CD4-positive, alpha-beta memory T cell (primary cell): ENCODE measurements around the gene TADA3. TPM values are rescaled to one million over a fixed set of nuclear protein-coding genes. Genes with fewer than 3 reads are reported as not detected.

Experiments
- CTCF ChIA-PET: fragments of 350-600 bp; sonication (Branson Sonifier 250); formaldehyde crosslinking; loops from one replicate; lab custom pipeline; 2021; ENCODE audit warnings: inconsistent platforms; ENCODE audit not compliant: partially characterized antibody; lab: Charles Lee
- POLR2A ChIA-PET: fragments of 350-600 bp; sonication (Branson Sonifier 250); formaldehyde crosslinking; loops from one replicate; lab custom pipeline; 2021; ENCODE audit not compliant: partially characterized antibody; lab: Charles Lee
- DNase-seq, 5 donors: peaks; one replicate each; pipeline versions ENCODE4 v3.0.0 to v3.0.0-alpha.2; 2020 to 2022; ENCODE audit warnings: mixed read lengths in 1 of 5
- H3K27ac ChIP-seq: one replicate; pipeline ENCODE4 v1.7.0; 2013; ENCODE audit warnings: low read depth, low read length
- H3K27me3 ChIP-seq: 2 replicates; pipeline ENCODE4 v1.7.0; 2013; ENCODE audit warnings: mild to moderate bottlenecking, low read length, moderate library complexity; ENCODE audit not compliant: insufficient read depth
- H3K36me3 ChIP-seq: 2 replicates; pipeline ENCODE4 v1.7.0; 2013; ENCODE audit warnings: mild to moderate bottlenecking, low read length, moderate library complexity; ENCODE audit not compliant: insufficient read depth
- H3K4me1 ChIP-seq: 2 replicates; pipeline ENCODE4 v1.7.0; 2013; ENCODE audit warnings: mild to moderate bottlenecking, low read length, moderate library complexity; ENCODE audit not compliant: insufficient read depth
- H3K4me3 ChIP-seq, 2 donors: one replicate each; pipeline ENCODE4 v1.7.0; 2013; ENCODE audit warnings: low read length in 2 of 2, mild to moderate bottlenecking in 1 of 2
- H3K9me3 ChIP-seq, 2 donors: one replicate each; pipeline ENCODE4 v1.7.0; 2013; ENCODE audit warnings: low read length in 2 of 2, control low read depth in 1 of 2; ENCODE audit not compliant: control insufficient read depth in 1 of 2
- H3K27ac Mint-ChIP-seq, 7 donors: one replicate each; pipeline ENCODE4 v1.8.0; 2020 to 2021; ENCODE audit warnings: mixed read lengths in 7 of 7, mild to moderate bottlenecking in 6 of 7, inconsistent platforms in 3 of 7, moderate library complexity in 3 of 7
- H3K27me3 Mint-ChIP-seq, 2 donors: one replicate each; pipeline ENCODE4 v1.8.0; 2020 to 2021; ENCODE audit warnings: mixed read lengths in 2 of 2
- H3K36me3 Mint-ChIP-seq, 2 donors: one replicate each; pipeline ENCODE4 v1.8.0; 2020 to 2021; ENCODE audit warnings: mixed read lengths in 2 of 2, inconsistent platforms in 1 of 2, mild to moderate bottlenecking in 1 of 2
- H3K4me1 Mint-ChIP-seq, 4 donors: one replicate each; pipeline ENCODE4 v1.8.0; 2020 to 2021; ENCODE audit warnings: mixed read lengths in 4 of 4, mild to moderate bottlenecking in 1 of 4
- H3K4me3 Mint-ChIP-seq, 8 donors: one replicate each; pipeline ENCODE4 v1.8.0; 2020 to 2021; ENCODE audit warnings: mixed read lengths in 8 of 8, mild to moderate bottlenecking in 7 of 8, moderate library complexity in 6 of 8, inconsistent platforms in 3 of 8
- H3K9me3 Mint-ChIP-seq, 8 donors: one replicate each; pipeline ENCODE4 v1.8.0; 2020 to 2021; ENCODE audit warnings: mixed read lengths in 8 of 8, mild to moderate bottlenecking in 5 of 8, inconsistent platforms in 3 of 8, moderate library complexity in 1 of 8
- intact Hi-C: fragments of 100-400 bp; cut with micrococcal nuclease; formaldehyde crosslinking; loops from one replicate; pipeline ENCODE4 v1.15.1; 2023
- polyA plus RNA-seq, 2 donors: library from polyadenylated mRNA; unstranded; fragments of 300-500 nt; fragmentation: Illumina TruSeq; gene quantifications; one replicate each; pipeline ENCODE4 v1.2.3, GENCODE V29; 2021
- total RNA-seq, 2 experiments: library from RNA; stranded (reverse); gene quantifications; one replicate each; pipeline ENCODE4 v1.2.3, GENCODE V29; 2021

Gene TADA3
- total and polyA plus RNA-seq, 4 experiments from 2014 or later = 35.3 to 54.6 (median 39.5) TPM

GRCh38 chr3:9831253-9831652, 39.0 kb upstream of the TADA3 start:
- Mint-ChIP-seq H3K4me3 (no peak overlapping the region), H3K27ac (peak overlapping the region in 3 of 7 donors; percentile 27 to 66 (median 50)), H3K27me3 (no peaks in the 10 kb centered on the region), H3K9me3 (no peaks in the 10 kb centered on the region), H3K4me1 (peaks cover 0 to 12% (median 9%) of the 10 kb centered on the region in 4 donors), H3K36me3 (peaks cover 6 to 37% of the 10 kb centered on the region in 2 donors)
- no peak overlapping the region for H3K4me3 ChIP-seq
- intact Hi-C loops = no loop called here
- H3K4me1 ChIP-seq = no peaks in the 10 kb centered on the region
- peaks cover 16% of the 10 kb centered on the region for H3K36me3 ChIP-seq
- H3K9me3 ChIP-seq = no peaks in the 10 kb centered on the region
- DNase-seq = no peak
- no peak overlapping the region for H3K27ac ChIP-seq
- CTCF ChIA-PET = interaction anchor here (1.5 to 1.6 kb wide), 2 partner anchors 23 to 49 kb away, joined by 3 to 5 read pairs; no protein-coding TSS in a partner anchor
- no peaks in the 10 kb centered on the region for H3K27me3 ChIP-seq
- POLR2A ChIA-PET = interaction anchor here (1.1 kb wide), 1 partner anchor 121 kb away, joined by 3 read pairs; the partner anchor contains the start of gene PRRT3

- Histone ChIP-seq H3K36me3 (peaks cover 11% of the 10 kb centered on the region), H3K9me3 (no peaks in the 10 kb centered on the region), H3K4me1 (no peaks in the 10 kb centered on the region), H3K4me3 (no peak overlapping the region), H3K27me3 (no peaks in the 10 kb centered on the region), H3K27ac (no peak overlapping the region)
- H3K4me1 Mint-ChIP-seq = peaks cover 0 to 12% (median 8%) of the 10 kb centered on the region in 4 donors
- CTCF ChIA-PET = interaction anchor here (1.5 to 2.0 kb wide), 3 partner anchors 12 to 24 kb away, joined by 3 to 6 read pairs (median 3); no protein-coding TSS in a partner anchor
- intact Hi-C loops = no loop called here
- peaks cover 0 to 18% of the 10 kb centered on the region in 2 donors for H3K36me3 Mint-ChIP-seq
- no peak for DNase-seq
- no peak overlapping the region for H3K27ac Mint-ChIP-seq
- no peaks in the 10 kb centered on the region for H3K9me3 Mint-ChIP-seq
- POLR2A ChIA-PET = interaction anchor here (1.1 kb wide), 1 partner anchor 104 kb away, joined by 3 read pairs; no protein-coding TSS in a partner anchor
- no peak overlapping the region for H3K4me3 Mint-ChIP-seq
- H3K27me3 Mint-ChIP-seq = no peaks in the 10 kb centered on the region
Measured at GRCh38 chr3:9828801-9829755, 36.8 kb upstream of the TADA3 start.

- Mint-ChIP-seq H3K27me3 (no peaks in the 10 kb centered on the region), H3K4me1 (peaks cover 0 to 16% (median 7%) of the 10 kb centered on the region in 4 donors), H3K9me3 (no peaks in the 10 kb centered on the region), H3K27ac (peak overlapping the region in 2 of 7 donors; percentile 22 to 65), H3K4me3 (no peak overlapping the region), H3K36me3 (peaks cover 0 to 9% of the 10 kb centered on the region in 2 donors)
- Histone ChIP-seq H3K4me3 (no peak overlapping the region), H3K9me3 (no peaks in the 10 kb centered on the region), H3K36me3 (no peaks in the 10 kb centered on the region), H3K4me1 (no peaks in the 10 kb centered on the region), H3K27me3 (no peaks in the 10 kb centered on the region), H3K27ac (no peak overlapping the region)
- ChIA-PET POLR2A (interaction anchor here (1.0 to 1.4 kb wide), 3 partner anchors 19 to 109 kb away, joined by 3 to 4 read pairs (median 4); partner anchors contain the start of gene CRELD1), CTCF (interaction anchor here (0.7 to 2.0 kb wide), 6 partner anchors 14 to 516 kb away, joined by 3 to 6 read pairs (median 4); partner anchors contain the start of gene BRPF1)
- DNase-seq = peak in 2 of 5 donors; percentile 18 to 36
- intact Hi-C loops = no loop called here
Measured at GRCh38 chr3:9826815-9827573, 34.7 kb upstream of the TADA3 start.

DNA sequence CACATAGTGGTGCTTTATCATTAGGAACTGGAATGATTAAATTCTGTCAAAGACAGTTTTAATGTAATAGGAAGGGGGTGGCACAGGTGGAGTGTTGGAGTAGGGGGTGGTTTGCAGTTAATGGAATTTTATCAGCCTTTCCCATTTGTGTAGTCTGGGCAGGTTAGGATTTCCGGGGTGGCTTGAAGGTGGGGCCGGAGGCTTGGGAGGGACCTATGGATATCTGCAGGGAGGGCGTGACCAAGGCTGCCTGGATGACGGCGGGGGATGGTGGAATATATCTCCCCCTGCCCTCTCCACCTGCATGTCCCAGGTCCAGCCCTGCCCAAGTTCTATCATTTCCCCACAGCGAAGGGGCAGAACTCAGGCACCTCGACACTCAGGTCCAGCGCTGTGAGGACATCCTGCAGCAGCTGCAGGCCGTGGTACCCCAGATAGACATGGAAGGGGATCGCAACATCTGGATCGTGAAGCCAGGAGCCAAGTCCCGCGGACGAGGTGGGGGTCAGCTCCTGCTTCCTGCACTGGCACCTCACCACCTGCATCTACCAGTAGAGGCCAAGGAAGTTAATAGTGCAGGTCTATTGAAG, 33.3 kb upstream of the TADA3 start:
- H3K4me1 ChIP-seq = no peaks in the 10 kb centered on the region

GRCh38 chr3:9820946-9821345, 28.7 kb upstream of the TADA3 start:
- Histone ChIP-seq H3K9me3 (no peaks in the 10 kb centered on the region), H3K27me3 (no peaks in the 10 kb centered on the region), H3K4me1 (no peaks in the 10 kb centered on the region), H3K4me3 (no peak overlapping the region), H3K27ac (no peak overlapping the region), H3K36me3 (no peaks in the 10 kb centered on the region)
- peaks cover 0 to 4% (median 2%) of the 10 kb centered on the region in 4 donors for H3K4me1 Mint-ChIP-seq
- no peak for DNase-seq
- CTCF ChIA-PET = no interaction called here
- H3K27ac Mint-ChIP-seq = no peak overlapping the region
- intact Hi-C loops = no loop called here
- POLR2A ChIA-PET = no interaction called here
- H3K4me3 Mint-ChIP-seq = no peak overlapping the region
- H3K27me3 Mint-ChIP-seq = no peaks in the 10 kb centered on the region
- H3K9me3 Mint-ChIP-seq = peaks cover 0 to 2% (median 0%) of the 10 kb centered on the region in 8 donors
- H3K36me3 Mint-ChIP-seq = peaks cover 0 to 4% of the 10 kb centered on the region in 2 donors

More for the DNA sequence above, 33.3 kb upstream of the TADA3 start:
- Mint-ChIP-seq H3K4me1 (peaks cover 0 to 9% (median under 1%) of the 10 kb centered on the region in 4 donors), H3K4me3 (no peak overlapping the region), H3K27ac (no peak overlapping the region), H3K9me3 (no peaks in the 10 kb centered on the region), H3K27me3 (no peaks in the 10 kb centered on the region), H3K36me3 (peaks cover 0 to 3% of the 10 kb centered on the region in 2 donors)
- intact Hi-C loops = no loop called here
- Histone ChIP-seq H3K9me3 (no peaks in the 10 kb centered on the region), H3K36me3 (no peaks in the 10 kb centered on the region), H3K4me3 (no peak overlapping the region), H3K27me3 (no peaks in the 10 kb centered on the region), H3K27ac (no peak overlapping the region)
- DNase-seq = no peak
- POLR2A ChIA-PET = no interaction called here
- CTCF ChIA-PET = no interaction called here

DNA sequence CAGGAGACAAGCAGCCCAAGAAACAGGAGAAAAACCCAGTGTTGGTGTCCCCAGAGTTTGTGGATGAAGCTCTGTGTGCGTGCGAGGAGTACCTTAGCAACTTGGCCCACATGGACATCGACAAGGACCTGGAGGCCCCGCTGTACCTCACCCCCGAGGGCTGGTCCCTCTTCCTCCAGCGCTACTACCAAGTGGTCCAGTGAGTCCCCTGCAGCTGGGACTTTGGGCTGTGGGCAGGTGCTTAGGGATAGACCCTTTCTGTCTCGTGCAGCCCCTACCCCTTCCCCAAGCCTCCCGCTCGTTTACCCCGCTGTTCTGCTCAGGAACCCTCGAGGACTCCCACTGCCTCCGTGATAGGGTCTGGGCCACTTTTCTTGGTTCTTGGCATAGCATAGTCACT, 28.3 kb upstream of the TADA3 start:
- H3K4me3 ChIP-seq = no peak overlapping the region
- POLR2A ChIA-PET = interaction anchor here (1.6 kb wide), 1 partner anchor 70 kb away, joined by 4 read pairs; the partner anchor contains the start of gene JAGN1
- no peaks in the 10 kb centered on the region for H3K4me1 ChIP-seq
- DNase-seq = no peak
- Mint-ChIP-seq H3K27ac (no peak overlapping the region), H3K4me3 (no peak overlapping the region), H3K27me3 (no peaks in the 10 kb centered on the region), H3K4me1 (peaks cover 0 to 4% (median 2%) of the 10 kb centered on the region in 4 donors), H3K36me3 (peaks cover 0 to 4% of the 10 kb centered on the region in 2 donors), H3K9me3 (peaks cover 0 to 2% (median 0%) of the 10 kb centered on the region in 8 donors)
- no peaks in the 10 kb centered on the region for H3K9me3 ChIP-seq
- H3K36me3 ChIP-seq = no peaks in the 10 kb centered on the region
- no peak overlapping the region for H3K27ac ChIP-seq
- CTCF ChIA-PET = no interaction called here
- H3K27me3 ChIP-seq = no peaks in the 10 kb centered on the region
- intact Hi-C loops = no loop called here
